ENCODE measurements around the gene FAM161B.
A peak's percentile ranks its signal among the peaks of the same experiment; 100 is the strongest.
"Not testable (repeated sequence)": the region's sequence is repeated elsewhere in the genome, so short reads cannot be mapped to it uniquely, and the experiment has no call there.

FAM161B gene

GRCh38 chr14:73949752-73950734, at the start of gene FAM161B, which contains the start of gene COQ6:
Gene FAM161B, minus strand, starts transcription at chr14:73950094. Its CDS starts 68 bp downstream, at chr14:73950026.
Gene COQ6, plus strand, starts transcription at chr14:73950302. Its CDS starts 31 bp downstream, at chr14:73950333.
- peak; percentile 68 to 86 (median 81) for DNase-seq (ENCODE audit: low read depth in 2 of 3, low spot score in 2 of 3)

GRCh38 chr14:73998726-73999125, 48.8 kb upstream of the FAM161B start:
- no peak for DNase-seq (ENCODE audit: low read depth in 2 of 3, low spot score in 2 of 3)

- DNase-seq (ENCODE audit: low read depth in 2 of 3, low spot score in 2 of 3): no peak
Observed at GRCh38 chr14:73997944-73998447, 48.1 kb upstream of the FAM161B start.

GRCh38 chr14:73997108-73997943, 47.4 kb upstream of the FAM161B start:
- DNase-seq (ENCODE audit: low read depth in 2 of 3, low spot score in 2 of 3): no peak

GRCh38 chr14:73996731-73997107, 46.8 kb upstream of the FAM161B start:
- no peak for DNase-seq (ENCODE audit: low read depth in 2 of 3, low spot score in 2 of 3)

- no peak for DNase-seq (ENCODE audit: low read depth in 2 of 3, low spot score in 2 of 3)
Observed at GRCh38 chr14:73995977-73996378, 46.1 kb upstream of the FAM161B start.

- DNase-seq (ENCODE audit: low read depth in 2 of 3, low spot score in 2 of 3): not testable (repeated sequence)
Observed at GRCh38 chr14:73994926-73995325, 45.0 kb upstream of the FAM161B start.

GRCh38 chr14:73991092-73991491, 41.2 kb upstream of the FAM161B start:
- no peak for DNase-seq (ENCODE audit: low read depth in 2 of 3, low spot score in 2 of 3)

GRCh38 chr14:73988656-73989055, 38.8 kb upstream of the FAM161B start:
- DNase-seq (ENCODE audit: low read depth in 2 of 3, low spot score in 2 of 3): not testable (repeated sequence)

GRCh38 chr14:73988065-73988464, 38.2 kb upstream of the FAM161B start:
- DNase-seq (ENCODE audit: low read depth in 2 of 3, low spot score in 2 of 3): no peak

- DNase-seq (ENCODE audit: low read depth in 2 of 3, low spot score in 2 of 3): no peak
Observed at GRCh38 chr14:73977896-73978295, 28.0 kb upstream of the FAM161B start.

GRCh38 chr14:73976125-73976524, 26.2 kb upstream of the FAM161B start:
- no peak for DNase-seq (ENCODE audit: low read depth in 2 of 3, low spot score in 2 of 3)

GRCh38 chr14:73973497-73973896, 23.6 kb upstream of the FAM161B start:
- no peak for DNase-seq (ENCODE audit: low read depth in 2 of 3, low spot score in 2 of 3)

GRCh38 chr14:73968885-73969284, 19.0 kb upstream of the FAM161B start:
- DNase-seq (ENCODE audit: low read depth in 2 of 3, low spot score in 2 of 3): no peak

- no peak for DNase-seq (ENCODE audit: low read depth in 2 of 3, low spot score in 2 of 3)
Observed at GRCh38 chr14:73965216-73965615, 15.3 kb upstream of the FAM161B start.

GRCh38 chr14:73961192-73961591, 11.3 kb upstream of the FAM161B start:
- no peak for DNase-seq (ENCODE audit: low read depth in 2 of 3, low spot score in 2 of 3)

- DNase-seq (ENCODE audit: low read depth in 2 of 3, low spot score in 2 of 3): no peak
Observed at GRCh38 chr14:73958591-73958990, 8.7 kb upstream of the FAM161B start.

- DNase-seq (ENCODE audit: low read depth in 2 of 3, low spot score in 2 of 3): no peak
Observed at GRCh38 chr14:73955674-73956073, 5.8 kb upstream of the FAM161B start.

- no peak for DNase-seq (ENCODE audit: low read depth in 2 of 3, low spot score in 2 of 3)
Observed at GRCh38 chr14:73953731-73954130, 3.8 kb upstream of the FAM161B start.

- DNase-seq (ENCODE audit: low read depth in 2 of 3, low spot score in 2 of 3): no peak
Observed at GRCh38 chr14:73945159-73945670, 4.7 kb downstream of the FAM161B start.

GRCh38 chr14:73944432-73945158, 5.3 kb downstream of the FAM161B start:
- DNase-seq (ENCODE audit: low read depth in 2 of 3, low spot score in 2 of 3): no peak
